DOHH2 (cell line): ENCODE measurements around the gene CFAP92.

ENCODE experiments used
- CTCF ChIP-seq: fragments of 200-600 bp; sonication (generic); IDR thresholded peaks from one replicate; pipeline ENCODE4 v1.5.1; 2014; ENCODE audit warnings: antibody characterized with exemption, mild to moderate bottlenecking, low read depth, low read length; ENCODE audit not compliant: poor library complexity, severe bottlenecking
- EZH2phosphoT487 ChIP-seq: fragments of 200-600 bp; sonication (generic); IDR thresholded peaks from 2 replicates; pipeline ENCODE4 v1.6.1; 2017; ENCODE audit warnings: borderline replicate concordance, mild to moderate bottlenecking, antibody characterized with exemption, low read length, moderate library complexity, mixed read lengths

GRCh38 chr3:129025108-129025507 is 31.2 kb upstream of the CFAP92 start:
- TF ChIP-seq CTCF (no peak), EZH2phosphoT487 (no peak)
